Natural killer cell treated with Interleukin-12 subunit alpha and Interleukin-12 subunit beta and Interleukin-15 and Interleukin-18, amount 100 ng/mL, for 72 hours (primary cell): ENCODE measurements around the gene KIF7. TPM values are rescaled to one million over a fixed set of nuclear protein-coding genes. Genes with fewer than 3 reads are reported as not detected.

Experiments used
- ATAC-seq, 2 donors: fragments of 150-1000 bp; cut with Tn5 transposase in 1 of 2; sonication (Bioruptor Pico), chemical (Tn5 transposase) in 1 of 2; 2 replicates each; pipeline ENCODE4 v1.10.0; 2021
- DNase-seq: peaks from one replicate; pipeline ENCODE4 v3.0.0; 2022; ENCODE audit warnings: low spot score
- H3K27ac Mint-ChIP-seq, 2 donors: 1 replicate in 1 of 2; 2 replicates in 1 of 2; pipeline ENCODE4 v1.8.0; 2022; ENCODE audit warnings: mixed read lengths in 2 of 2, mild to moderate bottlenecking in 1 of 2, moderate library complexity in 1 of 2
- H3K27me3 Mint-ChIP-seq, 2 donors: 1 replicate in 1 of 2; 2 replicates in 1 of 2; pipeline ENCODE4 v1.8.0; 2022; ENCODE audit warnings: mixed read lengths in 2 of 2
- H3K36me3 Mint-ChIP-seq: one replicate; pipeline ENCODE4 v1.8.0; 2022; ENCODE audit warnings: mixed read lengths
- H3K4me1 Mint-ChIP-seq, 2 donors: 1 replicate in 1 of 2; 2 replicates in 1 of 2; pipeline ENCODE4 v1.8.0; 2022; ENCODE audit warnings: low read depth in 2 of 2, mixed read lengths in 2 of 2, mild to moderate bottlenecking in 1 of 2
- H3K4me3 Mint-ChIP-seq: one replicate; pipeline ENCODE4 v1.8.0; 2022; ENCODE audit warnings: mixed read lengths
- H3K9me3 Mint-ChIP-seq: 2 replicates; pipeline ENCODE4 v1.8.0; 2022; ENCODE audit warnings: mixed read lengths
- total RNA-seq, 2 donors: library from RNA; stranded (reverse); gene quantifications; one replicate each; pipeline ENCODE4 v1.2.3, GENCODE V29; 2022

The KIF7 gene
- total RNA-seq, 2 donors from 2014 or later, result 1.00 to 1.4 TPM

DNA sequence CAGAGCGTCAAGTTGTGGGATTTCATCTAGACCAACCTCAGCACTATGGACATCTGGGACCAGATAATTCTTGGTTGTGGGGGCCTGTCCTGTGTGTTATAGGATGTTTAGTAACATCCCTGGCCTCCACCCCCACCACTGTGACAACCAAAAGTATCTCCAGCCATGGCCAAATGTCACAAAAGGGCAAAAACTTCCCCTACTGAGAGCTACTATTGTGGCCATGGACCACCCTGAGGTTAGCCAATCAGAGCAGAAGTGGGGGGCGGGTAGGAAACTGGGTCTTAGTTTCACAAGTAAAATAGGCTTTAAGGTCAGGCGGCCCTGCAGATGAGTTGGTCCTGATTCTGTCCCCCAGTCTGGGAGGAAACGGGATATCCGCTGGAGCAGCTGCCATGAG lies 25.4 kb downstream of the KIF7 start:
- Mint-ChIP-seq H3K27me3 (no peaks in the 10 kb centered on the region), H3K4me1 (no peaks in the 10 kb centered on the region), H3K9me3 (no peaks in the 10 kb centered on the region), H3K36me3 (no peaks in the 10 kb centered on the region), H3K27ac (no peak overlapping the region), H3K4me3 (no peak overlapping the region)
- no peak for ATAC-seq
- no peak for DNase-seq

DNA sequence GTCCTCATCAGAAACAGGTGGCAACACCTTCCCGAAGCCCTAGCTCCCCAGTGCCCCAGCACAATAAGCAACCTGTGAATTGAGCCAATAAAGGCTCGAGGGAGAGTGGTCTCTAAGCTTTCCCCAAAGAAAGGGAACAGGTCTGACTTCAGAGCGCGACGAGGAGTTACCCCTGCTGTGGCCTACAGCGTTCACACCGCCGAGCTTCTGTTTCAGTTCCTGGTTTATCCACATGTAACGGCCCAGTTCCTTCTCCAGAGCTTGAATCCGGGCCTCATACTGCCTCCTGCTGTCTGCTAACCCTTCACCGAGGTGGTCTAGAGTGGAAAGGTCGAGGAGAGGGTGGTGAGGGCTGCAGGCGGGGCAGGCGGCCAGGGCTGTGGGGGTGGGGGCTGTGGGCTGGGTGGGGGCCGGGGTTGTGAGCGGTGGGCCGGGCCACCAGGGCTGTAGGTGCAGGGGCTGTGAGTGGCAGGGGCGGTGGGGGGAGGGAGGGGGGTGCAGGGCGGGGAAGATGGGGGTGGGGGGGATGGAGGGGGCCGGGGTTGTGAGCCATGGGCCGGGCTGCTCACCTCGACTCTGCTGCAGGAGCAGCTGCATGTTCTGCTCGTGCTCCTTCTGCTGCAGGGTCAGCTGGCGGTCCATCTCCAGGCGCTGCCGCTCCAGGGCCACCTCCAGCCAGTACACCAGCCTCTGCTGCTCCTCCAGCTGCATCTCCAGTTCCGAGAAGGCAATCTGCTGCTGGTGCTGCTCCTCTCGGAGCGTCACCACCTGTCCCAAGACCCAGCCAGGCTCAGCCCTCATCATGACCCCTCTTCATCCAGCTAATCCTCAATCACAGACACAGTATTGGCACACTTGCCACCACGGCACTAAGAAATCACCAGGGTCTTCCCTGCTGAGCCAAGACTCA lies 26.2 kb downstream of the KIF7 start:
- Mint-ChIP-seq H3K4me3 (no peak overlapping the region), H3K27ac (no peak overlapping the region), H3K27me3 (no peaks in the 10 kb centered on the region), H3K4me1 (no peaks in the 10 kb centered on the region), H3K9me3 (no peaks in the 10 kb centered on the region), H3K36me3 (no peaks in the 10 kb centered on the region)
- ATAC-seq (no peak), DNase-seq (no peak)

DNA sequence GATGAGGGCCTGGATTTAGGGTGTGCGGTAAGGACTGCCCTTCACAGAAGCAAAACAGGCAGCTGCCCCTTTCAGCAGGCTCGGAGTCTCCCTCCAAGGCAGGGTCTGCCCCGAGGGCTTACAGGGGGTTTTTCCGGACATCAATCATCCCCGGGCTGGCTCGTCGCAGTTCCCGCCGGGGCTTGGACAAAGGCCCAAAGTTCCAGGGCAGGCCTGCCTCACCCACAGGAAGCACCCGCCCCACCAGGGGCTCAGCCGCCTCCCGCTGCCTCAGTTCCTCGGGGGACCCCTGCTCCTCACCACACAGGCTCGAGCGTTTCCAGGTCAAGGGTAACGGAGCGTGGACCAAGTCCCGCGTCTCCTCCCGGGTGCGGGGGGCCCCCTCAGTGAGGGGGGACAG lies 27.0 kb downstream of the KIF7 start:
- DNase-seq (no peak), ATAC-seq (no peak)
- Mint-ChIP-seq H3K27ac (no peak overlapping the region), H3K4me3 (no peak overlapping the region), H3K4me1 (no peaks in the 10 kb centered on the region), H3K9me3 (no peaks in the 10 kb centered on the region), H3K27me3 (no peaks in the 10 kb centered on the region), H3K36me3 (no peaks in the 10 kb centered on the region)

GRCh38 chr15:89627256-89627970 lies 27.9 kb downstream of the KIF7 start:
- ATAC-seq, result no peak
- Mint-ChIP-seq H3K4me3 (no peak overlapping the region), H3K9me3 (no peaks in the 10 kb centered on the region), H3K27me3 (no peaks in the 10 kb centered on the region), H3K36me3 (no peaks in the 10 kb centered on the region), H3K27ac (no peak overlapping the region), H3K4me1 (no peaks in the 10 kb centered on the region)
- DNase-seq, result no peak

DNA sequence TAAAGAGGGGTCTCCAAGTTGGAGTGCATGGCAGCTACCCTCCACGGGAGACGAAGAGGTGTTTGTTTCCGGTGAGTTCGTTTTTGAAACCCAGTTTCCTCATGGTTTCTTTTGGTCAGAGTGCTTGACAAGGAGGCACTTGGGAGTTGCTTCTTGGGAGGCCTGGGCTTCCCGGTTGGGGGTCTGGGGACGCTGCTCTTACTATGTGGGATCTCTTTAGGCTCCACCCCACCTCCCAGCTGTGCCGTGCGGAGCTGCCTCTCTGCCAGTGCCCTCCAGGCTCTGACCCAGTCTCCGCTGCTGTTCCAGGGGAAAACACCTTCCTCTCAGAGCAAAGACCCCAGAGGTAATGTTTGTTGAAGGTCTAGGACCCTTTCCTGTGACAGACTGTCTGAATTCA lies 29.6 kb downstream of the KIF7 start:
- DNase-seq (no peak), ATAC-seq (no peak)
- Mint-ChIP-seq H3K4me3 (no peak overlapping the region), H3K36me3 (no peaks in the 10 kb centered on the region), H3K27me3 (no peaks in the 10 kb centered on the region), H3K9me3 (no peaks in the 10 kb centered on the region), H3K27ac (no peak overlapping the region), H3K4me1 (no peaks in the 10 kb centered on the region)

DNA sequence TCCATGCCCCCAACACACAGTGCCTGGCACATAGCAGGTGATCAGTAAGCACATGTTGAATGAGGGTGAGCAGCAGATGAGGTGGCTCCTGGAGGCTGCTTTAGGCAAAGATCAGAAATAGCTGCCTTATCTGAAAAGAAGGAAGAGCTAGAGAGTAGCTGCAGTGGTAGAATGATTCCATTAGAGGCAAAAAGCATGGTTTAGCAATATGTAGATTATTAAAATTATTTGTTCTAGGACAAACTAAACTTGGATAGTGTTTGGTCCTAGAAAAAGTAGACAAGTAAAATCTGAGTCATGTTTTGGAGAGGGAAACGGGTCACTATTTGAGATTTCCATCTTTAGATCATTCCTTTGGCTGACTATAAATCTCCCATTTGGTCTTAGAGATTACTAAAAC lies 32.1 kb downstream of the KIF7 start:
- DNase-seq (no peak), ATAC-seq (no peak)
- no peaks in the 10 kb centered on the region for H3K27me3 Mint-ChIP-seq
- H3K4me3 Mint-ChIP-seq, result no peak overlapping the region
- no peaks in the 10 kb centered on the region for H3K9me3 Mint-ChIP-seq
- H3K27ac Mint-ChIP-seq, result no peak overlapping the region
- H3K36me3 Mint-ChIP-seq, result no peaks in the 10 kb centered on the region
- H3K4me1 Mint-ChIP-seq, result no peaks in the 10 kb centered on the region

DNA sequence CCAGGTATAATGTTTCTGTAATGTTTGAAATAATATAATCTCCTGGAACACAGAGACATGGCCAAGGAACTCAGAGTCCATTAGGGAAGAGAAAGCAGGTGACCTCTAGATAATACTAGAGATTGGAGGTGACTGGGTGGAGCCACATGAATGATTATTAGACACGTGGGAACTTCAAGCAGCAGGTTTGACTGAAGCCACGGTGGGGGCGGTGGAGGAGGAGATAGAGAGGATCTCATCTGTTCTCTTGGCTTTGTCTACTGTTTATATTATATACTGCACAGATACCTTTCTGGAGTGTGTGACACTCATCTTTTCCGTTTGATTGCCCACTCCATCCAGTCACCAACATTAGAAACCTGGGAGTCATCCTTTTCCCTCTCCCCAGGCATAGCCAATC lies 33.7 kb downstream of the KIF7 start:
- DNase-seq (no peak), ATAC-seq (no peak)
- Mint-ChIP-seq H3K36me3 (no peaks in the 10 kb centered on the region), H3K27ac (no peak overlapping the region), H3K4me1 (no peaks in the 10 kb centered on the region), H3K4me3 (no peak overlapping the region), H3K9me3 (no peaks in the 10 kb centered on the region), H3K27me3 (no peaks in the 10 kb centered on the region)

DNA sequence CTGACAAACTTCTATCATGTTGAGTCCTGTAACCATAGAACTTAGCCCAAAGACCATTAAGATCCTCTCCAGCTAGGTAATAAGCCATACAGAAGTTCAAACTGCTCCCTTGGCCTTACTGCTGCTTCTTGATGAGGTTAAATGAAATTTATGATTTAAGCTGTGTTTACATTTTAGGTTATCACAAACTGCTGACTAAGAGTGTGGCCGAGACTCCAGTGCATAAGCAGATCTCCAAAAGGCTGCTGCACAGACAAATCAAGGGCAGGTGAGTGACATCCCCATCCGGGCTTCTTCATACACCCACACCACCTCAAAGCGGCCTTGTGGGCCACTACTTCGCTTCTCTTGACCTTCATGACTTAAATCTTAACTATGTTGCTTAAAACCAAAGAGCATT lies 39.0 kb downstream of the KIF7 start:
- peaks cover 5% of the 10 kb centered on the region for H3K9me3 Mint-ChIP-seq

DNA sequence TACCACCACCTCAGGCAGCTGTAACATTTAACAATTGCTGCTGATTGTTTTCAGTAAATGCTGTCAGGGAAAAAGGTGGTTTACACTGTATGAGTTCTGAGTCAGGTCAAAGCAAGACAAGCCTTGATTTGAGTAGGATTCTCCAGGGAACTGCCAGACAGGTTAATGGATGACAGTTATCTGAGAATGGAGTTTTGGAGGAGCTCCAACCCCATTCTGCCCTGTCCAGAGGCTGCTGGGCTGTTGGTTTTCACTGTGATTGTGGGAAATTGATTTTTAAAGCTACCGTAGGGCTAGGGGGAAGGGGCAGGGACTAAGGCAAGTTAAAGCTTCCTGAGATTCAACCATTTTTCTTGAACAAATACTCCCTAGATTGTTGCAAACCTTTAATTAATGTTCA lies 40.1 kb downstream of the KIF7 start:
- peaks cover 5% of the 10 kb centered on the region for H3K9me3 Mint-ChIP-seq
- no peak for DNase-seq
- H3K4me3 Mint-ChIP-seq, result no peak overlapping the region
- H3K27me3 Mint-ChIP-seq, result no peaks in the 10 kb centered on the region
- H3K27ac Mint-ChIP-seq, result no peak overlapping the region
- no peak for ATAC-seq
- no peaks in the 10 kb centered on the region for H3K4me1 Mint-ChIP-seq
- peaks cover 37% of the 10 kb centered on the region for H3K36me3 Mint-ChIP-seq

More for the DNA sequence above, 39.0 kb downstream of the KIF7 start:
- ATAC-seq (no peak), DNase-seq (no peak)
- Mint-ChIP-seq H3K36me3 (peaks cover 27% of the 10 kb centered on the region), H3K27ac (no peak overlapping the region), H3K4me3 (no peak overlapping the region), H3K4me1 (no peaks in the 10 kb centered on the region), H3K27me3 (no peaks in the 10 kb centered on the region)

DNA sequence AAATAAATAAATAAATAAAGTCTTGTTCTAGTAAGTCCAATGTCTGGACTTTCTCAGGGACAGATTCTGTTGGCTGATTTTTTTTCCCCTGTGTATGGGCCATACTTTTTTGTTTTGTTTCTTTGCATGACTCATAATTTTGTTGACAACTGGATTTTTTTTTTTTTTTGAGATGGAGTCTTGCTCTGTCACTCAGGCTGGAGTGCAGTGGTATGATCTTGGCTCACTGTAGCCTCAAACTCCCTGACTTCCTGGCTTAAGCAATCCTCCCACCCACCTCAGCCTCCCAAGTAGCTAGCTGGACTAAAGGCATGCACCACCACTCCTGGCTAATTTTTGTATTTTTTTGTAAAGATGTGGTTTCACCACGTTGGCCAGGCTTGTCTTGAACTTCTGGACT lies 41.1 kb downstream of the KIF7 start:
- H3K4me3 Mint-ChIP-seq, result no peak overlapping the region
- no peak for ATAC-seq
- peaks cover 5% of the 10 kb centered on the region for H3K9me3 Mint-ChIP-seq
- no peak for DNase-seq
- no peak overlapping the region for H3K27ac Mint-ChIP-seq
- H3K27me3 Mint-ChIP-seq, result no peaks in the 10 kb centered on the region
- H3K4me1 Mint-ChIP-seq, result no peaks in the 10 kb centered on the region
- peaks cover 44% of the 10 kb centered on the region for H3K36me3 Mint-ChIP-seq

- Mint-ChIP-seq H3K4me1 (no peaks in the 10 kb centered on the region), H3K4me3 (no peak overlapping the region), H3K36me3 (peaks cover 44% of the 10 kb centered on the region), H3K9me3 (peaks cover 5% of the 10 kb centered on the region), H3K27me3 (no peaks in the 10 kb centered on the region), H3K27ac (no peak overlapping the region)
- DNase-seq, result no peak
- ATAC-seq, result no peak
These were observed 42.2 kb downstream of the KIF7 start for GRCh38 chr15:89613031-89613430.

GRCh38 chr15:89611317-89611716 lies 44.0 kb downstream of the KIF7 start:
- peaks cover 5% of the 10 kb centered on the region for H3K9me3 Mint-ChIP-seq
- no peak for ATAC-seq
- DNase-seq, result no peak
- H3K27me3 Mint-ChIP-seq, result no peaks in the 10 kb centered on the region
- peaks cover 44% of the 10 kb centered on the region for H3K36me3 Mint-ChIP-seq
- H3K27ac Mint-ChIP-seq, result no peak overlapping the region
- no peak overlapping the region for H3K4me3 Mint-ChIP-seq
- no peaks in the 10 kb centered on the region for H3K4me1 Mint-ChIP-seq

- Mint-ChIP-seq H3K36me3 (peaks cover 12% of the 10 kb centered on the region), H3K27ac (no peak overlapping the region), H3K27me3 (no peaks in the 10 kb centered on the region), H3K4me3 (no peak overlapping the region), H3K4me1 (no peaks in the 10 kb centered on the region), H3K9me3 (no peaks in the 10 kb centered on the region)
- no peak for ATAC-seq
- DNase-seq, result no peak
These were observed 56.2 kb downstream of the KIF7 start for GRCh38 chr15:89599021-89599420.

DNA sequence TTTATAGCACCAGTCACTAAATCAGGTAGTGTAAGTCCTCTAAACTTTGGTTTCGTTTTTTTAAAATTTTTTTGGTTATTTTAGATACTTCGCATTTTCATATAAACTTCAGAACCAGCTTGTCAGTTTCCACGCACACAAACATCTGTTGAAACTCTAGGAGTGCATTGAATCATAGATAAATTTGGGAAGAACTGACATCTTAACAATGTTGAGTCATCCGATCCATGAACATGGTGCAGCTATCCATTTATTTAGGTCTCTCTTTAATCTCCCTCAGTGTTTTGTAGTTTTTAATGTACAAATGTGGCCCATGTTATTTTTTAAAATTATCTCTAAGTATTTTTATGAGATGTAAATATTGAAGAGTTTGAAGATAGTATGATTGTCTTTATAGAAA lies 62.2 kb downstream of the KIF7 start:
- Mint-ChIP-seq H3K27me3 (no peaks in the 10 kb centered on the region), H3K4me3 (no peak overlapping the region), H3K36me3 (peaks cover 6% of the 10 kb centered on the region), H3K27ac (no peak overlapping the region), H3K4me1 (no peaks in the 10 kb centered on the region), H3K9me3 (no peaks in the 10 kb centered on the region)
- DNase-seq, result no peak
- no peak for ATAC-seq
